ENCODE data around the gene TBX18. TPM values are rescaled to one million over a fixed set of nuclear protein-coding genes. Genes with fewer than 3 reads are reported as not detected.

The TBX18 gene
- total RNA-seq, 1 donor from 2014 or later: 0.30 TPM

DNA sequence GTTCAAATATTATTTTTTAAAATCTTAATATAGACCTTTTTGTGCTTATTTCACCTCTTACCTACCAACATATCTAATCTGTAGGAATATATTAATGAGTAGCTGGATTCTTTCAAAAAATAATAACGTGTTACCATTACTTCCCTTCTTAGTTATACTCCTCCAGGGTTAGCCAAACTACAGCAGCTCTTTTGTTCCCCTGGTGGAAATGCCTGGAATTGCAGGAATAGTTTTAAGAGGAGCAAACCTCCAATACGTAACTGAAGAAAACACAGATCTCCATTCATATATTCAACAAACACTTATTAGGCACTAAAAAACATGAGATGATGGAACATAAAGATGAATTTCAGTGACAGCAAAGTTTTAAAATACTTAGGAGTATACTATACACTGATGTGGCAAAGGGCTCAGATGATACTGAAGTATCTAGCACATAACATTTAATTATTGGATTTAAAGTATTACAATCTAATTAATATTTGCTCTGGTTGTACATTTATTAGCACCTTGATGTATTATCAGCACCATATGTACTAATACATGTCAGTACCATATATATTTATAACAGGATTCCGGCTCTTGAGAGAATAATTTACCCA is 78.3 kb downstream of the TBX18 start:
- ATAC-seq: no peak
- no peak for DNase-seq (ENCODE audit: low spot score)

DNA sequence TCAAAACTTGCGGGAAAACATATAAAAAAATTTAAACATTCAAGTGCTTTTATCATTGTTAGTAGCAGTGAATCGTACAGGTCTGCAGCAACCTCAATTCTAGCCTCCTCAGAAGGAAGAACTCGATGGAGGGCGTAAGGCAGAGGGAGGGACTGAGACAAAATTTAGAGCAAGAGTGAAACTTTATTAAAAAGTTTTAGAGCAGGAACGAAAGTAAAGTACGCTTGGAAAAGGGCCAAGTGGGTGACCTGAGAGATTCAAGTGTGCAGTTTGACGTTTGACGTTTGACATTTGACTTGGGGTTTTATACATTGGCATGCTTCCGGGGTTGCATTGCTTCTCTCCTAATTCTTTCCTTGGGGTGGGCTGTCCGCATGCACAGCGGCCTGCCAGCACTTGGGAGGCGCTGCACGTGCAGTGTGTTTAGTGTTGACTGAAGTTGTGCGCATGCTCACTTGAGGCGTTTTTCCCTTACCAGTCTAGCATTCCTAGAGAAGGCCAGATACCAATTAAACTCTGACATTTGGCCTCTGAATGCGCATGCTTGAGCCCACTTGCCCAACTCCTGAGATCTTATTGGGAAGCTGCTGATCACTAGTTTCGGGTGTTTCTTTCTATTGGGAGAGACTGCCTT is 82.6 kb downstream of the TBX18 start:
- DNase-seq (ENCODE audit: low spot score) (no peak), ATAC-seq (no peak)

DNA sequence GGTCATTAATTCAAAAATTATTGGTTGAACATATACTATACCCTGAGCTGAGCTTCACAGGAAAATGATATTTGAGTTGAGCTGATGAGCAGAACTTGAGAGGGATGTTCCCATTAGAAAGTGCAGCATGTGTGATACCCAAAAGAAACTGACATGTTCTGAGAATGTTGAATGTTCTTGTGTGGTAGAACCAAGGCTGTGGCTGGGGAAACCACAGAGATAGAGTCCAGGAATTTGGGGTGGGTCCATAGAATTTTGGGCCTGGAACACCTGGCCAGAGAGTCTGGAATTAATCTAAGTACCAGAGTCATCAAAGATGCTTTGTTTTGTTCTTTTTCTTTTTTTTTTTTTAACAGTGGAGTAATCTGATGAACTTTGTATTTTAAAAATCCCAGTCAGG is 88.7 kb downstream of the TBX18 start:
- DNase-seq (ENCODE audit: low spot score): no peak
- no peak for ATAC-seq

DNA sequence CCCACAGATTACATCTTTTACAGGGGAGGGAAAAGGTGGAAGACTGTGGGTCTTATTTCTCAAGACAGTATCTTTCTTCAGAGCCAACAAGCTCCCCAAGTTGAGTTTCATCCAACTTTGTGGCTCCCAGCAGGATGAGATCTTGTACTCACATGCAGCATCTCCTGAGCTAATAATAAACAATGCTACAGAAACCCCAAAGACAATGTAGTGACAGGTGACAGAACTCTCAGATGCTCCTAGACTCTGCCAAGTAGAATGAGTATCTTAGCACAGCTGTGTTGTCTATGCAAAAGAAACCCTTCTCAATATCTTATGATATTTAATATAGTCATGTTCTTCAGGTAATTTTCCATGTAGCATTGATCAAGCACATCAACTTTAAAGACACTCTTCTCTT is 90.0 kb downstream of the TBX18 start:
- no peak for DNase-seq (ENCODE audit: low spot score)
- no peak for ATAC-seq

DNA sequence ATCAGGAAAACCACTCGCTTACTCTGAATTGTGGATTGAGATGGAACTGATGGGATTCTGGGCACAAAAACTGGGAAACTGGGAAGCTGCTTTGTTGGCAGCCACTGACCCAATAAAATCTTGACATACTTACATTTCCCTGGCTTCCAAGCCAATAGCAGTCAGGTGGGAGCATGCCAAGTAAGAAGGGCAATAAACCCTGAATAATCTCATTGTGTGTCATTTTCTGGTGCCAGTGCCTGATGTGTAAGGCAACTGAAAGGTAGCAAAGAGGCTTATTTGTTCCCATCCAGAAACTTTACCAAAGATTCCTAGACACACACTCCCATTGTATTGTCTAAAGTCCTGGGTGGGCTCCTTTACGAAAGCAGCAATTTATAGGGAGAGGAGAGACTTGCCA is 93.2 kb downstream of the TBX18 start:
- ATAC-seq (no peak), DNase-seq (ENCODE audit: low spot score) (no peak)

DNA sequence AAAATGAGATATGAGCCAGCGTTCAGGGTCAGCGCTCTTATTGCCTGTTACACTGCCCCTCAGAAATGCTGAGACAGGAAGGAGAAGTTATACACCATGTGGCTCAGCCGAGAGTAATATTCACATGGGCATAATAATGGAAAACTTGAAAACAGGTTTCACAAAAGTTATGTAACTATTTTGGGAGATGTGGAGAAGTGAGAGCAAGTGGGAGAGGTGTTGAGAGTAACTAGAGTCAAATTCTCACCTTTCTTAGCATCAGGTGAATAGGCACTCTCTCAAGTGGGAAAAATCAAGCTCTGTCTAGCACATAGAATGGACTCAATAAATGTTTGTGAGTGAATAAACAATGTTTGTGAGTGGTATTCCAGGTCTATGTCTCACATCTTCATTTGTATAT is 94.5 kb downstream of the TBX18 start:
- ATAC-seq: no peak

DNA sequence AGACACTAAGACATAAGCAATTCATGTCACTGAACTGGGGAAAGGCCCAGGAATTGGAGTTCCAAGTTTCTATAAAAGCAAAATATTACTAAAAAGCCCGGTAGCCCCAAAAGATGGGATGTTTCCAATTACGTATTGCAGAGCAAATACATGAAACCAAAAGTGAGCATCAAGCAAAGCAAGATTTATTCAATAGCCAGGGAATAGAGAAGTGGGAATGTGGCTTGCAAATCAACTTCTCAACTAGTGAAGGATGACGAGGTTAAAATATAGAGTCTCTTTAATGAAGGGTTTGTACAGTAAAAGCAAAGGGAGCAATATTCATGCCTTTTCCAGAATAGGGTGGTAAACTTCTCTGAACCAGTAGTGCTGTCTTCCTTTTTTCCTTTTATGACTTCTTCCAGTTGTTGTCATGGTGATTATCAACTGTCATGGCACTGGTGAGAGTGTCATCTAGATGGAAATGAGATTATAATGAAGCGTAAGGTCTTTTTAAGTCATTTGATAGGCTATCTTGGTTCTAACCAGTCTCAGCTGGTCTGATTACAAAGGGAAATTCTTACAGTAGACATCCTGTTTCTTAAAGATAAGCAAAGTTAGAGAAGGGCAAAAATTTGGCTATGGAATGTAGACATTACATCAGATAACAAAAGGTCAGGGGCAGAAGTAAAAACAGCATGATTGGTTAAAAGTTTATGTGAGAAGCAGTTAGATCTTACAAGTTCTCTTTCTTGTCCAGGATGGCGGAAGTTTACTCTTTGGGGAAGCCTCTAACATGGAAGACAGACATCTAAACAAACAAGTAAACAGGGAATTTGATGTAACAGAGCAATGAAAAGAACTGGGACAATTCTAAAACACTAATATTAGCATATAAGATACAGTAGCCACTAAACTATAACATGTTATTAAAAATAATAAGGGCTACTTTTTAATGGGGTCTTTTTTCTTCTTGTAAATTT is 96.9 kb downstream of the TBX18 start:
- DNase-seq (ENCODE audit: low spot score) (no peak), ATAC-seq (no peak)

More for the DNA sequence above, 94.5 kb downstream of the TBX18 start:
- DNase-seq (ENCODE audit: low spot score): no peak

DNA sequence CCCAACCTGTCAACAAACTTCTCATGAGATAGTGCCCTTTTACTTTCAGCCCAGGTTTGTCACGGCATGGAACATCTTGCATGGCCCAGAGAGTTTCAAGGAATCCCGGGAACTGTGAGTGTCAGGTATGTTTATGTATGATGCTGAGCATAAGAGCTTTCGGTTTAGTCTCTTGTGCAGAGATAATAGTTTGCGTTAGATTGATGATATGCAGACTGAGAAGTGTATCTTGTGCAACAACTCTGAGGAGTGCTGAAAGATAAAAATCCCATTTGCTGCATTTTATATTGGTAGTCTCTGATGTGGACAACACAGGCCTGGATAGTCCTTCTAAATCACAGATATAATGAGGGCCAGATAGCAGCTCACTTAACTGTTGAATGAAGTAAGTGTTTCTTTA is 99.0 kb downstream of the TBX18 start:
- DNase-seq (ENCODE audit: low spot score): no peak
- ATAC-seq: no peak

DNA sequence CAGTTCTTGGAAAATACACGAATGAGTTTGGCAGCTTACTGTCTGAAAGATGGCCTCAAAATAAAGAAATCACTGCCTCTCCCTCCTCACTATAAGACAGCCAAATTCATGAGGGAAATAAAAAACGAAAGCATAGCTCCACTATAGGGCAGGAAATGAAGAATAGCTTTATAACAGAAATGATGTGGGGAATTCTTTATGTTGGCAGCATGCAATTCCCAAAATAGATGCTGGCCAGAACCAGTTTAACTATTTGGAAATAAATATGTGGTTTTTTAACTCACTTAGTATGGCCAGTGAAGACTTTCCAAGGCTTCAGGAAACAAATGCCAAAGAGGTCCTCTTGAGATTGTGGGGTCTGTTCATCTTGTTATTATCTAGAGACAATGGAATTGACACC is 100.5 kb downstream of the TBX18 start:
- DNase-seq (ENCODE audit: low spot score) (no peak), ATAC-seq (no peak)

DNA sequence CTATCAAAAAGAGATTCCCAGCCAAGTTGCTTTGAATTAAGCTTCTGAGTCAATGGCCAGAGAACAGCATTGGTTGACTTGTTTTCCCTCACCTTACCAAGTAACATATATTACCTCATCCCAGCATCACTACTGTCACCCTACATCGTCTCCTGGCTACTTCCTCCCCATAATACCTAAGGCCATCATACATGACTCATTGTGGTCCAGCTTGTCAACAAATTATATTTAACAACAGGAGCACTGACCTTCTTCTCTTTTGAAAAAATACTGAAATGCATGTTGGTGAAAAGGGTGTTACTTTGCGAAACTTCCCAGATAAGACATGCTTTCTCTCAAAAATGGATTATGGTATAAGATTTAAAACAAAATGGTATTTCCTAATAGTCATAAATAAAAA is 106.9 kb downstream of the TBX18 start:
- ATAC-seq (no peak), DNase-seq (ENCODE audit: low spot score) (no peak)

DNA sequence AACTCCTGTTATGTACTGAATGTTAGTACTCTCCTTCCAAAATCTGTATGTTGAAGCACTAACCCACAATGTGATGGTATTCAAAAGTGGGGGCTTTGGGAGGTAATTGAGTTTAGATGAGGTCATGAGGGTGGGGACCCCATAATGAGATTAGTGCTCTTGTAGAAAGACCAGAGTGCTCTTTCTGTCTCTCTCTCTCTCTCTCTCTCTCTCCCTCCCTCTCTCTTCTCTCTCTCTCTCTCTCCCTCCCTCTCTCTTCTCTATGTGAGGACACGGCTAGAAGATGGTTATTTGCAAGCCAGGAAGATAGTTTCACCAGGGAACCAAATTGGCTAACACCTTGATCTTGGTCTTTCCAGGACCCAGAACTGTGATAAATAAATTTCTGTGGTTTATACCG is 107.4 kb downstream of the TBX18 start:
- ATAC-seq (no peak), DNase-seq (ENCODE audit: low spot score) (no peak)

DNA sequence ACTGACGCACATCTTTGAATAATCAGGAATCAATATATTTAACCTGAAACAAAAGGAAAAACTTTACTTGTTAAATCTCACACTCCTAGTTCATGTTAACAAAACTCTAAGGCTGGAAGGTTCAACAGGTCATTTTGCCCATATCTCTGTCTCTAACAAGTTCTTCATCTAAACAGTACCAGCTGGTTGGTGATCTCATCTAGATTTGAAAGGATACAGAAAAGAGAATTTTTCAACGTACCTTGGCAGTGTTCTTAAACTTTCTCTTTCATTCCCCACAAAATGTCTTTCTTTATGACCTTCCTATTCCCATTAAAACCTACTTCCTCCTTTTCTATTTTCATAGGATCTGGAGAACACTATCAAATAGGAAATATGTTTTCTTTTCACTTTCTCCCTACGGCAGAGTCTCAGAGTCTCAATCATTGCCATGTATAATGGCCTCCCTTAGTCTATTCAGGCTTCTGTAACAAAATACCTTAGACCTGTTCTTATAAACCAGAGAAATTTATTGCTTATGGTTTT is 111.3 kb downstream of the TBX18 start:
- DNase-seq (ENCODE audit: low spot score) (no peak), ATAC-seq (no peak)

DNA sequence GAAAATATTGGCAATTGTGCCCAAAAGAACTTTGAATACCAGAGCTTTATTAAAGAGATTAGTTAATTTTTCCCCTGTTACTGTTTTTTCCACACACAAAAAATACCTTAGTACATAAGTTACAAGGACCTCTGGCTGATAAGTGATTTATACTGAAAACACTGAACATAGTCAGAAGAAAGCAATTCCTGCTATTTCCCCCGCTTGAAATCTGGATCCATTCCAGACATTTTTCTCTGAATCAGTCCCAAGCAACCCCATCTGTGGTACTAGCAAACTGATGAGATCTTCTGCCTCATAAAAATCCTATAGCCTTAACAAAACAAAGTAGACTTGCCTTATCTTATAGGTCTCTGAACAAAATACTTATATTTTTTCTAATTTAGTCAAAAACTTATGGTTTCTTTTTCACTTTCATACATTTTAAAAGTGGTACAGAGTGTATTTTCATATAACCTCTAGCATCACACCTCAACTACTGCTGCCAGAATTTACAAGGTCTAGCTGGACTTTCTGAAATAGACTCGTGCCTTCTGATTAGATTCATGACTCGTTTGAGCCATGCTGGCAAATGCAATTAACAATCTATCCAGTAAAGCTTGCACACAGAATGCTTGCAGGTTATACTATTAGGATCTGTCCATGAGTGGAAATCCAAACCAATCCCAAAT is 111.9 kb downstream of the TBX18 start:
- no peak for ATAC-seq
- no peak for DNase-seq (ENCODE audit: low spot score)

DNA sequence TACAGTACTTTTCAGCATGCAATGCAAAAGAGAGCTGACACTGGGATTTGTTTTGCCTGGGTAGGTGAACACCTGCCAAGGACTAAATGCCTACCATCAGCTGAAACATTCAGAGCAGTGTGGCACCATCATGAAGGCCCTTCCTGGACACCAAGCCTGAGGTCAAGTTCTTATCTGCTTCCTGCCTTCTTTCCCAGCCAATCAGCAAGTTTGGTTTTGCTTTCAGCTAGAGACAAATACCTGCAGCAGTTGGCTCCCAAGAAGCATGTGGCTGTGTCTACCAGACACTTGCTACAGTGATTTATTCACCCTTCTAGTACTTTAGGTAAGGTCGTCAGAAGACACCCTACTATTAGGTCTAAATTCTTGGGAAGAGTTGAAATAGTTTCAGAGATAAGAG is 112.8 kb downstream of the TBX18 start:
- ATAC-seq (no peak), DNase-seq (ENCODE audit: low spot score) (no peak)

DNA sequence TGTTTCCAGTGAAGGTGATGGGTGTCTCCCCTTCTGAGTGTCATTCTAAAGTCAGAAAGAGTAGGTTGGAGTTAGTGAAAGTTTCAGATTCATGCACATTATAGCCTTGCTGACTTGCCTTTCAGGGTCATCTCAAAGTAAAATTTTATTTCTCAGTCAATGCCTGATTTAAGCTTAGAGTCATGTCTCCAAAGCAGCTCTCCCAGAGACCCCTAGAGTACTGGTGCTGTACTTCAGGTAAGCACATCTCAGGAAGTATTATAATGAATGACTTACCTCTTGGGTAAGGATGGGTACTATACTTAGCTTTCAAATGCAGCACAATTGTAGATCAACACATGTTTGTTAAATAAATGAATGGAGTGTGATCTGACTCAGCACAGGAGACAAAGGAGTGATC is 116.0 kb downstream of the TBX18 start:
- ATAC-seq (no peak), DNase-seq (ENCODE audit: low spot score) (no peak)

DNA sequence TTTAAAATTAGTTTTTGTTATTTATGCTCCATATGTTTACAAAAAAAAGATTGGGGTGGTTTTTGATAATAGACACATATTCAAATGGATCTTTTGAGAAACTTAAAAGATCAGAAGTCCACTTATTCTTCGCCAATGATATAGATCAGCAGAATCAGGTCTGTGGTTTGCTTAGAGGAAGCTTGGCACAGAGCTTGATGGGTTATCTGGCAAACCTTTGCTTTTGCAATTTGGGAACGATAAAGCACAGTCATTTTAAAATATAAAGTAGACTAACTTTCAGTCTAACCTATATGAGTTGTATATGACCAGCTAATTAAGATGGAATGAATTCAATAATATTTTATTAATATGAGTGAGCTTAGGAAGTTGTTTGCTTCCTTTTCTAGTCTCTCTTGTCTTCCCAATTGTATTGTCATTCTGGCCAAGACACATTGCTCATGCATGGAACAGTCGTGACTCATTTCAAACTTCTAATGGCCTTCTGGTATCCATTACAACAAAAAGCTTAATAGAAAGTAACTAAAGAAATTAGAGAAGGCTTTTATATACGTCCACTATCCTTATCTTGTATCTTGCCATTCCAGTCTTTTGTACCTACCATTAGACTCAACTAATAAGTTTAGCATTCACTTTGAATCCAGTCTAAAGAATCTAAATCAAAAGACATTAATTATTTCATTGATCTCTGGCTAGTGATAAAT is 118.7 kb downstream of the TBX18 start:
- ATAC-seq (no peak), DNase-seq (ENCODE audit: low spot score) (no peak)

DNA sequence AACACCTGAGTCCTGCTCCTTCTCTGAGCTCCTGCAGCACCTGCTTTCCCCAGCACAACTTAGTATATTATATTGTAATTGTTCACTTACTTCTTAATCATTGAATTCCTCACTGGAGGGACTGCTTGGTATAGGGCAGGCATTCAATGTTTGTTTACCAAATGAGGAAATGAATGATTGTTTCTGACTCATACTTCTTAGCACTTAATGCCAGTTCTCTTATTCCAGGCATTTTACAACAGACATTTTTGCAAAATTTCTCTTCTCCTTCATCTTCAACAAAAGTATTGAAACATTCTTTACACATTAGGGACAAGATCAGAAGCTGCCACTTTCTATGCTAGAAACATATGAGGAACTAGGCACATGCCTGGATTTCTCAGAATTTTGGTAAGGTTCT is 119.4 kb downstream of the TBX18 start:
- DNase-seq (ENCODE audit: low spot score): no peak
- ATAC-seq: no peak

DNA sequence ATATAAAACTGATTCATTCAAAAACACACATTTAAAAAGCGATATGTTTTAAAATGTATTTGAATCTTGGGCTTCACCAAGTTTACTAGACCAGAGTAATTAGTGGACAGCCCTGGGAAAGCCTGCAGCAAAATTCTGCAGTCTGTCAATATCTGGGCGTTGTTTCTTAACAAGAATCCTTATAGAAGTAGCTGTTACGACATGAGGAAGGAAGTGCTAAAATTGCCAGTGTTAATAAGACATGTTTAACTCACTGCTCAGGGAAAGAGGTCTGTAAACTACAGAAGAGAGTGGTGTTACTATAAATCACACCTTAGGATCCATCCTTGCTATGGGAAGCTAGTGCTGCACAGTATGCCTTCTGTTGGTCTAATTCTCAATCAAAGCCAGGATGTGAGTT is 120.6 kb downstream of the TBX18 start:
- DNase-seq (ENCODE audit: low spot score) (no peak), ATAC-seq (no peak)

DNA sequence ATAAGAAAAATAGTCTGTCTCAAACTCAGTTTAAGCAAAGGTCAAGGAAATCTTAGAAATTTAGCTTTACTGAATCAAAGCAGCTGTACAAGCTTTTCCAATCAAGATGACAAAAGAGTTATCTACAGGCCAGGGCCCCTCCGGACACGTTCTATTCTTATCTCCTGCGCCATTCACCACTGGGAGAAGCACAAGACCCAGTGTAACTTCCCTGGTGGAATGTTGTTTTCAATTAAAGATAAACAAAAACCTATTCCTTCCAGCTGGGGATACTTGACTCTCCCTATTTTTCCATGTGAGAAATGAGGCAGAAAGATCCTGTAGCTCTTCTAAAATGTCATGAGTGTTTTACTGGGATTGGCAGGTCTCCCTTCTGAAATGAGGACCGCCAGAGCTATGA is 123.3 kb downstream of the TBX18 start:
- no peak for DNase-seq (ENCODE audit: low spot score)
- no peak for ATAC-seq

DNA sequence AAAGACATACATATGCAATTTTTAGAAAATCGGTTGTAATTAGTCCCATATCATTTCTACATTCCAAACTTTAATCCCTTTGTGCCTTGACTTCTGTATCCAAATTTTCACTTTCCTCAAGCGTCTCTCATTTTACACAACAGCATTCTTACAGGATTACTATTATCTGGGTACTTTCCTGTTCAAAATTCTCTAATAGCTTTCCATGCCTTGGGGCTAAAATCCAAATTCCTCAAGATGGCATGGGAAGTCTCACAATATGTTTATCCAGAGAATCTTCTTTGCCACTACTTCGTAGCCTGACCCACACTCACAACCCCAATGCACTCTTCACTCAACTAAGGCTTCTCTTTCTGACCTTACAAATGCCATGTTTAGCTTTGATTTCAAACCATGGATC is 125.0 kb downstream of the TBX18 start:
- ATAC-seq (no peak), DNase-seq (ENCODE audit: low spot score) (no peak)

DNA sequence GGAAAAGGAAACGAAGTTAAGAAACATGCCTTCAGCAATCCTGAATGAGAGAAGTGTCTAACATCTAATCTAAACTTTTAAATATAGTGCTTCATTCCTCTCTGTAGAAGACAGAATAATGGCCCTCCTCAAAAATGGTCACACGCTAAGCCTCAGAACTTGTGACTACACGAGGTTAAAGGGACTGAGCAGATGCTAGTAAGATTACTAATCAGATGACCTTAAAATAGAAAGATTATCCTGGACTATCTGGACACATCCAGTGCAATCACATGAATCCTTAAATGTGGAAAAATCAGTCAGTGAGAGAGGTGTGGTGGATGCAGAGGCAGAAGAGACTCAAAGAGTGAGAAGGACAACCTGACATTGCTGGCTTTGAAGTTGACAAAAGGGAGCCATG is 126.1 kb downstream of the TBX18 start:
- DNase-seq (ENCODE audit: low spot score) (no peak), ATAC-seq (no peak)
